Nephron progenitor cell (in vitro differentiated cells): ENCODE results near the gene ADD2.

Experiments used
- DNase-seq: peaks from one replicate; pipeline ENCODE4 v3.0.0; 2021
- H3K27ac Mint-ChIP-seq: 2 replicates; pipeline ENCODE4 v1.8.0; 2021; ENCODE audit warnings: mild to moderate bottlenecking, moderate library complexity, mixed read lengths
- H3K27me3 Mint-ChIP-seq: 2 replicates; pipeline ENCODE4 v1.8.0; 2021; ENCODE audit warnings: mild to moderate bottlenecking, low read depth, mixed read lengths; ENCODE audit not compliant: poor library complexity
- H3K36me3 Mint-ChIP-seq: 2 replicates; pipeline ENCODE4 v1.8.0; 2021; ENCODE audit warnings: low read depth, mixed read lengths
- H3K4me1 Mint-ChIP-seq: 2 replicates; pipeline ENCODE4 v1.8.0; 2021; ENCODE audit warnings: mixed read lengths
- H3K4me3 Mint-ChIP-seq: 2 replicates; pipeline ENCODE4 v1.8.0; 2021; ENCODE audit warnings: mild to moderate bottlenecking, moderate library complexity, mixed read lengths
- H3K9me3 Mint-ChIP-seq: 2 replicates; pipeline ENCODE4 v1.8.0; 2021; ENCODE audit warnings: mild to moderate bottlenecking, moderate library complexity, mixed read lengths
- CTCF ChIP-seq: fragments of 200-600 bp; sonication (generic); IDR thresholded peaks from 2 replicates; pipeline ENCODE4 v1.5.0; 2021; ENCODE audit warnings: antibody characterized with exemption

Gene ADD2

DNA sequence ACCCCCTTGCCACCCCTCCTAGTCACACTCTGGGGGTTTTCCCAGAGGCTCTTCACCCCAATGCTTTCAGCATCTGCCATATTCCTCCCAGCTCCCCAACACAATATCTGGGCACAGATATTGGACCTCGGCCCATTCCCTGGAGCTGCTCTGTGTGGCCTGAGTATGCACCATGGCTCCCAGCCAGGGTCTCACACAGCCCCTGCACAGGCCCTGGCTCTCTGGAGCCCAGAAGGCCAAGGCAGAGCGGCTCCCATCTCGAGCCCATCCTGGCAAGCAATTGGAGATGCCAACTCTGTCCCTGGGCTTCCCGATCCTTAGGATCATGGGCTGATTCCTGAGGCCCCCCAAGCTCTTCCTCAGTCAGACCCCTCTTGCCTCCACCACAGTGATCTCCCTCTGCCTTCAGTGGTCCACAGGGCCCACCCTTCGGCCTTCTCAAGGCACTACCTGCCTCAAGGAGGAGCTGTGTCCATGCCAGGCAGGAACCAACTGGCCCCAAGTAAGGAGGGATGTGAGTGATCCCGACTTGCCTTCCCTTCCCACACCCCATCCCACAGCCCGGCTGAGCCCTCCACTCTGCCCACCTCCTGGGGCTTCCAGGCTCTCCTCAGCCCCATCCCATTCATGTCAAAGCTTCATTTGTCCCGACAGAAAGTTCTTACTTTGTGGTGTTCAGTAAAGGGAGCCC, 62.7 kb downstream of the ADD2 start:
- Mint-ChIP-seq H3K4me1 (no peaks in the 10 kb centered on the region), H3K4me3 (no peak overlapping the region), H3K36me3 (peaks cover 8% of the 10 kb centered on the region), H3K27ac (peak overlapping the region; percentile 17), H3K9me3 (no peaks in the 10 kb centered on the region), H3K27me3 (peaks cover 6% of the 10 kb centered on the region)
- DNase-seq = no peak
- no peak for TF ChIP-seq CTCF

DNA sequence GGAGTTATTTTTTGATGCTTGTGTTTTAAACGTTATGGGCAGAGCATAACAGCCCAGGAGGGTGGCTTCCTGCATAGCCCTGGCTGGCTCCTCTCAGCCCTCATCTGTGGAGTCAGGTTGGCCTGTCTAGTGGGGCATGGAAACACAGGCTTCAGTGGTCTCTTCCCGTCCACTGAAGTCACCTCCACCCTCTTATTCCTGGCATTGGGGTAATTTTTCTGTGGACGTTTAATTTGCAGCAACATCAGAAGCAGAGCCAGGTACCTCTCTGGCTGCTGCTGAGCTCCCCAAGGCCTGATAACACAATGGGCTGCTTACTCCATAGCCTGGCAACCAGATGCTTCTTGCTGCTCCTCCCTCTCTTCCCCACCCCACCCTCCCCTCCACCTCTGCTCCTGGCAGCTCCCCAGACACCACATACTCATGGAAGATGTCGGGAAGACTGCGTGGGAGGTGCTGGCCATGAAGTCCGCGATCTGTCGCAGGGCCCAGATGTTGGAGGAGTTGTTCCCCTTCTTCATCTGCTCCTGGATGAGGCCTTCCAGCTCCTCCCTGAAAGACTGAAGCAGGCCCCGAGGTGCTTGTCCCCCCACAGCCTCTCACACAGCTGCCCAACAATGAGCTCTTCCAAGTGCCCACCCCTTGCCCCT, 64.0 kb downstream of the ADD2 start:
- DNase-seq = no peak
- peaks cover 8% of the 10 kb centered on the region for H3K36me3 Mint-ChIP-seq
- H3K27me3 Mint-ChIP-seq = no peaks in the 10 kb centered on the region
- no peak for TF ChIP-seq CTCF
- H3K9me3 Mint-ChIP-seq = no peaks in the 10 kb centered on the region
- no peak overlapping the region for H3K27ac Mint-ChIP-seq
- peaks cover under 1% of the 10 kb centered on the region for H3K4me1 Mint-ChIP-seq
- H3K4me3 Mint-ChIP-seq = no peak overlapping the region

GRCh38 chr2:70702711-70703395, 65.1 kb downstream of the ADD2 start:
- no peak for DNase-seq
- Mint-ChIP-seq H3K27me3 (no peaks in the 10 kb centered on the region), H3K4me3 (no peak overlapping the region), H3K4me1 (peaks cover 5% of the 10 kb centered on the region), H3K36me3 (peaks cover 8% of the 10 kb centered on the region), H3K27ac (no peak overlapping the region), H3K9me3 (no peaks in the 10 kb centered on the region)
- no peak for TF ChIP-seq CTCF

GRCh38 chr2:70698847-70699246, 69.2 kb downstream of the ADD2 start:
- no peak for DNase-seq
- H3K4me3 Mint-ChIP-seq = no peak overlapping the region

GRCh38 chr2:70697603-70698383, 70.2 kb downstream of the ADD2 start:
- Mint-ChIP-seq H3K4me3 (no peak overlapping the region), H3K9me3 (no peaks in the 10 kb centered on the region), H3K4me1 (peaks cover 10% of the 10 kb centered on the region), H3K36me3 (peaks cover 26% of the 10 kb centered on the region), H3K27me3 (no peaks in the 10 kb centered on the region), H3K27ac (no peak overlapping the region)
- TF ChIP-seq CTCF = no peak
- no peak for DNase-seq

More at GRCh38 chr2:70698847-70699246, 69.2 kb downstream of the ADD2 start:
- Mint-ChIP-seq H3K27ac (no peak overlapping the region), H3K4me1 (peaks cover 5% of the 10 kb centered on the region), H3K27me3 (no peaks in the 10 kb centered on the region), H3K36me3 (peaks cover 18% of the 10 kb centered on the region), H3K9me3 (no peaks in the 10 kb centered on the region)
- no peak for TF ChIP-seq CTCF
